HG03571 (cell line): Measurements from ENCODE around the gene SORCS1.

Experiments
- ATAC-seq: cut with Tn5 transposase; IDR thresholded peaks from one replicate; pipeline ENCODE4 v1.9.1; 2021; ENCODE audit not compliant: unreplicated experiment

The SORCS1 gene

GRCh38 chr10:106826716-106827115 is 337.8 kb downstream of the SORCS1 start:
- no peak for ATAC-seq

- ATAC-seq = no peak
Measured at GRCh38 chr10:106825576-106826364, 338.7 kb downstream of the SORCS1 start.

GRCh38 chr10:106820579-106820978 is 343.9 kb downstream of the SORCS1 start:
- ATAC-seq = no peak

GRCh38 chr10:106819490-106819889 is 345.0 kb downstream of the SORCS1 start:
- no peak for ATAC-seq

- ATAC-seq = no peak
Measured at GRCh38 chr10:106816318-106817085, 348.0 kb downstream of the SORCS1 start.

GRCh38 chr10:106815427-106816043 is 349.0 kb downstream of the SORCS1 start:
- peak; percentile 57 for ATAC-seq

- ATAC-seq = no peak
Measured at GRCh38 chr10:106804992-106805582, 359.4 kb downstream of the SORCS1 start.

- no peak for ATAC-seq
Measured at GRCh38 chr10:106802949-106803348, 361.6 kb downstream of the SORCS1 start.

- no peak for ATAC-seq
Measured at GRCh38 chr10:106799776-106800175, 364.7 kb downstream of the SORCS1 start.

- peak; percentile 82 for ATAC-seq
Measured at GRCh38 chr10:106795619-106796018, 368.9 kb downstream of the SORCS1 start.

GRCh38 chr10:106793617-106794016 is 370.9 kb downstream of the SORCS1 start:
- no peak for ATAC-seq

- no peak for ATAC-seq
Measured at GRCh38 chr10:106789623-106790022, 374.9 kb downstream of the SORCS1 start.

GRCh38 chr10:106788982-106789381 is 375.5 kb downstream of the SORCS1 start:
- ATAC-seq = no peak

GRCh38 chr10:106785528-106785927 is 379.0 kb downstream of the SORCS1 start:
- ATAC-seq = no peak

- ATAC-seq = no peak
Measured at GRCh38 chr10:106780632-106781031, 383.9 kb downstream of the SORCS1 start.

- ATAC-seq = no peak
Measured at GRCh38 chr10:106777841-106778240, 386.7 kb downstream of the SORCS1 start.

GRCh38 chr10:106775127-106775526 is 389.4 kb downstream of the SORCS1 start:
- ATAC-seq = no peak

GRCh38 chr10:106772957-106773356 is 391.5 kb downstream of the SORCS1 start:
- ATAC-seq = no peak

- ATAC-seq = no peak
Measured at GRCh38 chr10:106771154-106771553, 393.4 kb downstream of the SORCS1 start.

GRCh38 chr10:106768204-106768603 is 396.3 kb downstream of the SORCS1 start:
- ATAC-seq = no peak

GRCh38 chr10:106765928-106766327 is 398.6 kb downstream of the SORCS1 start:
- no peak for ATAC-seq
